H1 (cell line): ENCODE results near the gene DDI2. TPM values are rescaled to one million over a fixed set of nuclear protein-coding genes. Genes with fewer than 3 reads are reported as not detected.

Experiments
- ATF2 ChIP-seq: IDR thresholded peaks from 2 replicates; pipeline ENCODE4 v1.6.1; 2012; ENCODE audit warnings: low read length, inconsistent platforms
- BACH1 ChIP-seq: IDR thresholded peaks from 2 replicates; pipeline ENCODE4 v1.6.1; 2012; ENCODE audit warnings: low read length, improper control_type of control experiment
- CHD2 ChIP-seq: IDR thresholded peaks from 2 replicates; pipeline ENCODE4 v1.6.1; 2012; ENCODE audit warnings: low read length, improper control_type of control experiment
- CHD7 ChIP-seq: fragments of 300-600 bp; sonication (generic); IDR thresholded peaks from 2 replicates; pipeline ENCODE4 v1.7.1; 2012; ENCODE audit warnings: low read length, moderate library complexity, mild to moderate bottlenecking, inconsistent platforms; ENCODE audit not compliant: insufficient replicate concordance
- GABPA ChIP-seq: IDR thresholded peaks from 2 replicates; pipeline ENCODE4 v1.6.1; 2011; ENCODE audit warnings: mild to moderate bottlenecking, low read length, moderate library complexity, borderline replicate concordance; ENCODE audit not compliant: insufficient read depth
- PHF8 ChIP-seq: fragments of 200-600 bp; sonication (generic); conservative IDR thresholded peaks from 2 replicates; pipeline ENCODE4 v1.7.1; 2012; ENCODE audit warnings: low read depth, mild to moderate bottlenecking, inconsistent platforms, low read length, moderate library complexity
- RFX5 ChIP-seq: IDR thresholded peaks from 2 replicates; pipeline ENCODE4 v1.6.1; 2011; ENCODE audit warnings: low read depth, low read length, improper control_type of control experiment, borderline replicate concordance
- SIRT6 ChIP-seq: IDR thresholded peaks from one replicate; pipeline ENCODE4 v1.7.1; 2012; ENCODE audit warnings: low read length, inconsistent platforms
- polyA plus RNA-seq, 7 experiments: library from polyadenylated mRNA; depleted of rRNA in 3 of 7; stranded (reverse) in 5 of 7; unstranded in 2 of 7; fragments of >200 nt in 5 of 7; fragments of 200-250 nt in 2 of 7; gene quantifications; 1 replicate in 5 of 7; 2 replicates in 1 of 7; 4 replicates in 1 of 7; pipeline versions ENCODE4 v1.2.1 to v1.2.3, GENCODE V29; 2011 to 2013; ENCODE audit warnings: missing spikeins in 2 of 7, mixed read lengths in 2 of 7
- total RNA-seq: library from RNA; stranded (reverse); fragmentation: NEBNext Ultra II Directional; extraction: Animal tissue kit (Norgen Biotek cat#: 25700); gene quantifications from 2 replicates; pipeline ENCODE4 v1.2.1, GENCODE V29; 2021

The DDI2 gene
- total and polyA plus RNA-seq, 2 of the 8 experiments (the other 6 are each of a cell fraction or from before 2014, with no cell fraction given): 7.7 to 38.3 TPM

- TF ChIP-seq CHD7: no peak
- no peak for TF ChIP-seq RFX5
- no peak for TF ChIP-seq SIRT6
- TF ChIP-seq BACH1: no peak
- no peak for TF ChIP-seq CHD2
- TF ChIP-seq ATF2: no peak
- TF ChIP-seq GABPA: no peak
- no peak for TF ChIP-seq PHF8
Measured at GRCh38 chr1:15628003-15628402, 10.7 kb downstream of the DDI2 start (continued).
